Measurements from ENCODE around the gene CBLB. TPM values are rescaled to one million over a fixed set of nuclear protein-coding genes. Genes with fewer than 3 reads are reported as not detected.

Gene CBLB
- total RNA-seq, 1 experiment from 2014 or later: 8.6 TPM

GRCh38 chr3:105904251-105904650 is 35.4 kb upstream of the CBLB start:
- intact Hi-C loops (cut with micrococcal nuclease; ENCODE audit: unreplicated experiment) (no loop called here), in situ Hi-C loops (cut with HindIII; ENCODE audit: low pct_unique_long_range_greater_than_20kb, low sequenced_read_pairs) (no loop called here)
- Histone ChIP-seq H3K4me1 (ENCODE audit: control insufficient read depth, insufficient read depth, low read length) (no peaks in the 10 kb centered on the region), H3K36me3 (ENCODE audit: control insufficient read depth, insufficient read depth, low read length) (no peaks in the 10 kb centered on the region), H3K9me3 (ENCODE audit: control insufficient read depth, insufficient read depth, low read depth, low read length) (no peaks in the 10 kb centered on the region), H3K27ac (ENCODE audit: low read length) (no peak overlapping the region), H3K27me3 (ENCODE audit: control insufficient read depth, insufficient read depth, low read length) (no peaks in the 10 kb centered on the region), H3K4me3 (ENCODE audit: low read depth in 2 of 2, low read length in 2 of 2) (no peak overlapping the region)
- no peak for DNase-seq (ENCODE audit: low read depth, low spot score)
- TF ChIP-seq POLR2AphosphoS5 (IDR thresholded peaks at IDR 0.05; ENCODE audit: low read depth, low read length) (no peak), CTCF (IDR thresholded peaks at IDR 0.05) (no peak), REST (IDR thresholded peaks at IDR 0.05; ENCODE audit: insufficient read depth in 1 of 2, low read depth in 2 of 2, low read length in 1 of 2) (no peak), TCF7L2 (IDR thresholded peaks at IDR 0.05; ENCODE audit: low read depth, low read length) (no peak), SIN3A (IDR thresholded peaks at IDR 0.05; ENCODE audit: borderline replicate concordance, insufficient read depth, low read depth, low read length) (no peak)
- POLR2A ChIA-PET: no interaction called here
- BruUV-seq (replicated peaks): no TSS peak
- CTCF ChIA-PET: no interaction called here
- ATAC-seq: no peak

GRCh38 chr3:105899516-105899915 is 30.7 kb upstream of the CBLB start:
- Histone ChIP-seq H3K36me3 (ENCODE audit: control insufficient read depth, insufficient read depth, low read length) (no peaks in the 10 kb centered on the region), H3K9me3 (ENCODE audit: control insufficient read depth, insufficient read depth, low read depth, low read length) (no peaks in the 10 kb centered on the region), H3K27me3 (ENCODE audit: control insufficient read depth, insufficient read depth, low read length) (no peaks in the 10 kb centered on the region), H3K27ac (ENCODE audit: low read length) (no peak overlapping the region), H3K4me1 (ENCODE audit: control insufficient read depth, insufficient read depth, low read length) (no peaks in the 10 kb centered on the region), H3K4me3 (ENCODE audit: low read depth in 2 of 2, low read length in 2 of 2) (no peak overlapping the region)
- intact Hi-C loops (cut with micrococcal nuclease; ENCODE audit: unreplicated experiment): no loop called here
- ChIA-PET CTCF (no interaction called here), POLR2A (no interaction called here)
- in situ Hi-C loops (cut with HindIII; ENCODE audit: low pct_unique_long_range_greater_than_20kb, low sequenced_read_pairs): no loop called here
- no peak for ATAC-seq
- TF ChIP-seq POLR2AphosphoS5 (IDR thresholded peaks at IDR 0.05; ENCODE audit: low read depth, low read length): no peak
- no peak for TF ChIP-seq CTCF (IDR thresholded peaks at IDR 0.05)
- TF ChIP-seq TCF7L2 (IDR thresholded peaks at IDR 0.05; ENCODE audit: low read depth, low read length): no peak
- TF ChIP-seq REST (IDR thresholded peaks at IDR 0.05; ENCODE audit: insufficient read depth in 1 of 2, low read depth in 2 of 2, low read length in 1 of 2): no peak
- no peak for TF ChIP-seq SIN3A (IDR thresholded peaks at IDR 0.05; ENCODE audit: borderline replicate concordance, insufficient read depth, low read depth, low read length)
- DNase-seq (ENCODE audit: low read depth, low spot score): no peak
- BruUV-seq (replicated peaks): no TSS peak
